ENCODE measurements around the gene BID.
"Not testable (repeated sequence)": the region's sequence is repeated elsewhere in the genome, so short reads cannot be mapped to it uniquely, and the experiment has no call there.

Gene BID

GRCh38 chr22:17698276-17698675 lies 76.0 kb downstream of the BID start:
- not testable (repeated sequence) for DNase-seq

GRCh38 chr22:17697196-17697595 lies 77.1 kb downstream of the BID start:
- DNase-seq: not testable (repeated sequence)

GRCh38 chr22:17695986-17696385 lies 78.3 kb downstream of the BID start:
- no peak for DNase-seq

- no peak for DNase-seq
Observed at GRCh38 chr22:17694752-17695151, 79.5 kb downstream of the BID start.

DNA sequence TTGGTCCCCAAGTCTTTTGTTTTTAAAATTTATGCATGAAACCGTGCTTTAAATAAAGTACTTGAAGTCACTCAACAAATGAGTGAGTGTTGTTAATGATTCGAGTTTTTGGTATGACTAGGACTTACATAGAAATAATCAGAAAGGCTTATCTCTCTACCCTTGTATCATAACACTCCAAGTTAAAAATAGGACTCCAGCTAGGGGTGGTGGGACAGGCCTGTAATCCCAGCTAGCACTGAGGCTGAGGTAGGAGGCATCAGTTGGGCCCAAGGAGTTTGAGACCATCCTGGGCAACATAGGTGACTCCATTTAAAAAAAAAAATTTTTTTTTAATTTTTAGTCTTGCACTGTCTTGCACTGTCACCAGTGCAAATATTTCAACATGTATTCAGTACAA lies 80.1 kb downstream of the BID start:
- no peak for DNase-seq

DNA sequence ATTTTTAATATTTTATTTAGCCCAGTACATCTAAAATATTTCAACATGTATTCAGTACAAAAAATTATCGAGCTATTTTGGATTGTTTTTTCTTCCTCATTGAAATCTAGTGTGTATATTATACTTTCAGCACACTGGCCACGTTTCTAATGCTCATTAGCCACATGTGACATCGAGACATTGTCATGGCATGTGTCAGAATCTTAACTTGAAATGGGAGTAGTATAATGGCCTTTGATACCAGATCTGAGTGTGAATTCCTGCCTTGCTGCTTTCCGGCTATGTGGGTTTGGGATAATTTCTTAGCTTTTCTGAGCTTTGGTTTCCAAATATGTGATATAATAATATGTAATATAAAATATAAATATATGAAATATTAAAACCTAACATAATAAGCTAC lies 81.4 kb downstream of the BID start:
- no peak for DNase-seq

DNA sequence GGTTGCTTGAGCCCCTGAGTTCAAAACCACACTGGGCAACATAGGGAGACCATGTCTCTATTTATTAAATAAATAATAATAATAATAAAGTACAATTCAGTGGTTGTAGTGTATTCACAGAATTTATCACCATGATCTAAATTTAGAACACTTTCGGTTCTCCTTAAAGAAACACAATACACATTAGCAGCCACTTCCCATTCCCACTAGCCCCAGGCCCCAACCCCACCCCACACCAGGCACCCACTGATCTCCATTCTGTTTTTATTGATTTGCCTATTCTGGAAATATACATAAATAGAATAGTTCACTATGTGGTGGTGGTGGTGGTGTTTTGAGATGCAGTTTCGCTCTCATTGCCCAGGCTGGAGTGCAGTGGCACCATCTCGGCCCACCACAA lies 90.0 kb downstream of the BID start:
- no peak for DNase-seq

All from Kasumi-1 (cell line).